Astrocyte (in vitro differentiated cells and primary cell): ENCODE data around the gene RIMKLB. TPM values are rescaled to one million over a fixed set of nuclear protein-coding genes. Genes with fewer than 3 reads are reported as not detected.
A peak's percentile ranks its signal among the peaks of the same experiment; 100 is the strongest.
"Not testable (repeated sequence)": the region's sequence is repeated elsewhere in the genome, so short reads cannot be mapped to it uniquely, and the experiment has no call there.

ENCODE experiments used
- DNase-seq: peaks from one replicate; pipeline ENCODE4 v3.0.0-alpha.2; 2010; ENCODE audit warnings: low read depth
- FAIRE-seq: peaks from 2 replicates; lab custom pipeline; 2011; peaks lifted over from hg19 to GRCh38; lab: Jason Lieb, UNC
- H2AFZ ChIP-seq: 2 replicates; pipeline ENCODE4 v1.6.0; 2012; ENCODE audit warnings: low read depth, low read length, inconsistent platforms
- H3K27ac ChIP-seq: 2 replicates; pipeline ENCODE4 v1.5.1; 2011; ENCODE audit warnings: low read depth, low read length, inconsistent platforms
- H3K27me3 ChIP-seq: 2 replicates; pipeline ENCODE4 v1.6.0; 2011; ENCODE audit warnings: low read length, inconsistent platforms; ENCODE audit not compliant: insufficient read depth
- H3K36me3 ChIP-seq: 2 replicates; pipeline ENCODE4 v1.5.1; 2011; ENCODE audit warnings: low read length, inconsistent platforms; ENCODE audit not compliant: insufficient read depth
- H3K4me1 ChIP-seq: 2 replicates; pipeline ENCODE4 v1.5.1; 2011; ENCODE audit warnings: low read length, inconsistent platforms; ENCODE audit not compliant: insufficient read depth
- H3K4me2 ChIP-seq: 2 replicates; pipeline ENCODE4 v1.6.0; 2012; ENCODE audit warnings: low read length, inconsistent platforms
- H3K4me3 ChIP-seq: 2 replicates; pipeline ENCODE4 v1.5.1; 2011; ENCODE audit warnings: low read depth, mild to moderate bottlenecking, low read length, inconsistent platforms; ENCODE audit not compliant: insufficient read depth
- H3K79me2 ChIP-seq: 2 replicates; pipeline ENCODE4 v1.6.0; 2012; ENCODE audit warnings: mild to moderate bottlenecking, low read length, inconsistent platforms; ENCODE audit not compliant: insufficient read depth
- H3K9ac ChIP-seq: 2 replicates; pipeline ENCODE4 v1.6.0; 2012; ENCODE audit warnings: mild to moderate bottlenecking, low read length, inconsistent platforms
- H3K9me3 ChIP-seq: 2 replicates; pipeline ENCODE4 v1.5.1; 2012; ENCODE audit warnings: low read depth, mild to moderate bottlenecking, low read length, inconsistent platforms; ENCODE audit not compliant: insufficient read depth
- H4K20me1 ChIP-seq: 2 replicates; pipeline ENCODE4 v1.6.0; 2012; ENCODE audit warnings: low read length, inconsistent platforms; ENCODE audit not compliant: insufficient read depth
- H3K27ac Mint-ChIP-seq: one replicate; pipeline ENCODE4 v1.8.0; 2021; ENCODE audit warnings: mild to moderate bottlenecking, mixed read lengths; ENCODE audit not compliant: unreplicated experiment
- H3K27me3 Mint-ChIP-seq: one replicate; pipeline ENCODE4 v1.8.0; 2021; ENCODE audit warnings: low read depth, mixed read lengths; ENCODE audit not compliant: unreplicated experiment
- H3K36me3 Mint-ChIP-seq: one replicate; pipeline ENCODE4 v1.8.0; 2021; ENCODE audit warnings: low read depth, mixed read lengths; ENCODE audit not compliant: unreplicated experiment
- H3K4me1 Mint-ChIP-seq: one replicate; pipeline ENCODE4 v1.8.0; 2021; ENCODE audit warnings: low read depth, mixed read lengths; ENCODE audit not compliant: unreplicated experiment
- H3K4me3 Mint-ChIP-seq: one replicate; pipeline ENCODE4 v1.8.0; 2021; ENCODE audit warnings: mild to moderate bottlenecking, moderate library complexity, mixed read lengths; ENCODE audit not compliant: unreplicated experiment
- H3K9me3 Mint-ChIP-seq: one replicate; pipeline ENCODE4 v1.8.0; 2021; ENCODE audit warnings: mild to moderate bottlenecking, mixed read lengths; ENCODE audit not compliant: unreplicated experiment
- CTCF ChIP-seq: IDR thresholded peaks from 2 replicates; pipeline ENCODE4 v1.5.1; 2011; ENCODE audit warnings: low read depth, mild to moderate bottlenecking, inconsistent platforms, low read length, moderate library complexity; ENCODE audit not compliant: insufficient read depth
- EZH2 ChIP-seq: IDR thresholded peaks from 2 replicates; pipeline ENCODE4 v1.6.1; 2012; ENCODE audit warnings: mild to moderate bottlenecking, low read length, inconsistent platforms; ENCODE audit not compliant: insufficient read depth
- total RNA-seq: library from RNA; stranded (reverse); gene quantifications from 2 replicates; pipeline ENCODE4 v1.2.1, GENCODE V29; 2021

Gene RIMKLB
- total RNA-seq, 1 donor from 2014 or later: 36.6 TPM

- Histone ChIP-seq H3K4me1 (no peaks in the 10 kb centered on the region), H3K9me3 (no peaks in the 10 kb centered on the region), H3K27me3 (no peaks in the 10 kb centered on the region), H3K4me2 (no peak overlapping the region), H2AFZ (no peak overlapping the region), H3K27ac (no peak overlapping the region), H3K79me2 (no peaks in the 10 kb centered on the region), H3K4me3 (no peak overlapping the region), H3K9ac (no peak overlapping the region), H3K36me3 (no peaks in the 10 kb centered on the region), H4K20me1 (no peaks in the 10 kb centered on the region)
- H3K36me3 Mint-ChIP-seq: peaks cover 3% of the 10 kb centered on the region
- FAIRE-seq (no peak), DNase-seq (no peak)
- H3K9me3 Mint-ChIP-seq: no peaks in the 10 kb centered on the region
- H3K27me3 Mint-ChIP-seq: no peaks in the 10 kb centered on the region
- no peaks in the 10 kb centered on the region for H3K4me1 Mint-ChIP-seq
- H3K27ac Mint-ChIP-seq: no peak overlapping the region
- no peak for TF ChIP-seq CTCF
- TF ChIP-seq EZH2: no peak
- no peak overlapping the region for H3K4me3 Mint-ChIP-seq
Measured at GRCh38 chr12:8796831-8797626, 99.2 kb downstream of the RIMKLB start.

- H3K36me3 ChIP-seq, H3K27me3 Mint-ChIP-seq, H3K4me1 Mint-ChIP-seq, DNase-seq, H3K27me3 ChIP-seq, H3K79me2 ChIP-seq, H3K4me2 ChIP-seq, H3K4me3 Mint-ChIP-seq, H3K9me3 Mint-ChIP-seq, H3K4me1 ChIP-seq, FAIRE-seq, H3K9me3 ChIP-seq, H3K4me3 ChIP-seq, H2AFZ ChIP-seq, H3K36me3 Mint-ChIP-seq, H4K20me1 ChIP-seq, H3K27ac Mint-ChIP-seq, H3K9ac ChIP-seq, H3K27ac ChIP-seq: not testable (repeated sequence)
Measured at GRCh38 chr12:8801213-8801612, 103.4 kb downstream of the RIMKLB start.

- H3K4me3 Mint-ChIP-seq, H3K27me3 ChIP-seq, H3K36me3 ChIP-seq, H2AFZ ChIP-seq, H3K36me3 Mint-ChIP-seq, H3K4me1 ChIP-seq, H3K27ac Mint-ChIP-seq, H3K4me3 ChIP-seq, H3K79me2 ChIP-seq, DNase-seq, H3K9me3 ChIP-seq, H3K9ac ChIP-seq, H3K27ac ChIP-seq, H3K27me3 Mint-ChIP-seq, H3K9me3 Mint-ChIP-seq, H3K4me2 ChIP-seq, FAIRE-seq, H3K4me1 Mint-ChIP-seq, H4K20me1 ChIP-seq: not testable (repeated sequence)
Measured at GRCh38 chr12:8804833-8805232, 107.0 kb downstream of the RIMKLB start.

- not testable (repeated sequence) for H4K20me1 ChIP-seq, H3K9ac ChIP-seq, H3K79me2 ChIP-seq, H3K27me3 Mint-ChIP-seq, H3K4me3 ChIP-seq, H3K27me3 ChIP-seq, FAIRE-seq, H3K9me3 ChIP-seq, H3K4me2 ChIP-seq, H3K4me1 Mint-ChIP-seq, H3K36me3 Mint-ChIP-seq, DNase-seq, H3K27ac ChIP-seq, H3K27ac Mint-ChIP-seq, H3K9me3 Mint-ChIP-seq, H2AFZ ChIP-seq, H3K4me1 ChIP-seq, H3K36me3 ChIP-seq, H3K4me3 Mint-ChIP-seq
Measured at GRCh38 chr12:8805487-8805886, 107.7 kb downstream of the RIMKLB start.

GRCh38 chr12:8807084-8807483 is 109.3 kb downstream of the RIMKLB start:
- not testable (repeated sequence) for H3K4me3 Mint-ChIP-seq, H3K4me2 ChIP-seq
- peak overlapping the region; percentile 64 for H3K27ac Mint-ChIP-seq

More at GRCh38 chr12:8807084-8807483, 109.3 kb downstream of the RIMKLB start:
- H3K27me3 ChIP-seq, H3K27ac ChIP-seq, H3K9me3 Mint-ChIP-seq, H3K36me3 Mint-ChIP-seq, H3K9ac ChIP-seq, H3K4me1 ChIP-seq, H3K27me3 Mint-ChIP-seq, H3K9me3 ChIP-seq, H3K36me3 ChIP-seq, H3K79me2 ChIP-seq, H2AFZ ChIP-seq, FAIRE-seq, H4K20me1 ChIP-seq, H3K4me1 Mint-ChIP-seq, H3K4me3 ChIP-seq: not testable (repeated sequence)
- DNase-seq: peak; percentile 61
